ENCODE data around the gene AK4.

DNA sequence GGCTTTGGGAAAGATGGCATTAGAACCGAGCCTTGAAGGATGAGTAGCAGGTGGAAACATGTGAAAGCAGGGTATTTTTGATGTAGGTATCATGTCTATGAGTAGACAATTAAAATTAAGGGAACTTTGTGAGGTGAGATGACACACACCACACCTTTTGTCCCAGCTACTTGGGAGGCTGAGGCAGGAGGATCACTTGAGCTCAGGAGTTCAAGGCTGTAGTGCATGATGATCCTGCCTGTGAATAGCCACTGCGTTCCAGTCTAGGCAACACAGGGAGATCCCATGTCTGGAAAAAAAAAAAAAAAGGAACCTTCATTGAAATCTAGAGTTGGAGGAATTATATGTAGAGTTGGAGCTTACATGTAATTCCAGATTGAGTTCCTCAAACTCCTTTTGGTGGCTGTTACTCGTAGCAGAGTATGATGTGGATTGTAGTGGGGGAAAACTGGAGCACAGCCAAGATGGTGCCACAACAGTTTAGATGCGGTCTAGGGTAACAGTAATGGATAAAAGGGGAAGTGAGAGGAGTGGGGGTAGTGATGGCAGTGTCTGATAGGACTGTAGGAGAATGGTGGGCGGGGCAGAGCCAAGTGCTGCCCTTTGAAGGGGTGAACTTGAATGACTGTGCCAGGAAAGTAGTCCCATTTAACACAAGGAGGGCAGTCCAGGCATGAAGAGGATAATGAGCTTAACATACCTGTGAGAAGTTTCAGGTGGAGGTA, 17.4 kb downstream of the AK4 start:
- TF ChIP-seq, protein P1, sequence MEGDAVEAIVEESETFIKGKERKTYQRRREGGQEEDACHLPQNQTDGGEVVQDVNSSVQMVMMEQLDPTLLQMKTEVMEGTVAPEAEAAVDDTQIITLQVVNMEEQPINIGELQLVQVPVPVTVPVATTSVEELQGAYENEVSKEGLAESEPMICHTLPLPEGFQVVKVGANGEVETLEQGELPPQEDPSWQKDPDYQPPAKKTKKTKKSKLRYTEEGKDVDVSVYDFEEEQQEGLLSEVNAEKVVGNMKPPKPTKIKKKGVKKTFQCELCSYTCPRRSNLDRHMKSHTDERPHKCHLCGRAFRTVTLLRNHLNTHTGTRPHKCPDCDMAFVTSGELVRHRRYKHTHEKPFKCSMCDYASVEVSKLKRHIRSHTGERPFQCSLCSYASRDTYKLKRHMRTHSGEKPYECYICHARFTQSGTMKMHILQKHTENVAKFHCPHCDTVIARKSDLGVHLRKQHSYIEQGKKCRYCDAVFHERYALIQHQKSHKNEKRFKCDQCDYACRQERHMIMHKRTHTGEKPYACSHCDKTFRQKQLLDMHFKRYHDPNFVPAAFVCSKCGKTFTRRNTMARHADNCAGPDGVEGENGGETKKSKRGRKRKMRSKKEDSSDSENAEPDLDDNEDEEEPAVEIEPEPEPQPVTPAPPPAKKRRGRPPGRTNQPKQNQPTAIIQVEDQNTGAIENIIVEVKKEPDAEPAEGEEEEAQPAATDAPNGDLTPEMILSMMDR (optimal IDR thresholded peaks at IDR 0.05 in 1 of 3, IDR thresholded peaks at IDR 0.05 in 1 of 3, conservative IDR thresholded peaks at IDR 0.05 in 1 of 3; ENCODE audit: extremely low read depth in 1 of 3, insufficient read depth in 2 of 3, low read length in 3 of 3): no peak
- no peak for TF ChIP-seq EZH2 (IDR thresholded peaks at IDR 0.05; ENCODE audit: low read length)

Measured in keratinocyte (primary cell).